ENCODE data around the gene TSHZ3. TPM values are rescaled to one million over a fixed set of nuclear protein-coding genes. Genes with fewer than 3 reads are reported as not detected.
A peak's percentile ranks its signal among the peaks of the same experiment; 100 is the strongest.

Gene TSHZ3
- total and polyA plus RNA-seq, 2 donors from 2014 or later, result 1.7 to 8.4 TPM

DNA sequence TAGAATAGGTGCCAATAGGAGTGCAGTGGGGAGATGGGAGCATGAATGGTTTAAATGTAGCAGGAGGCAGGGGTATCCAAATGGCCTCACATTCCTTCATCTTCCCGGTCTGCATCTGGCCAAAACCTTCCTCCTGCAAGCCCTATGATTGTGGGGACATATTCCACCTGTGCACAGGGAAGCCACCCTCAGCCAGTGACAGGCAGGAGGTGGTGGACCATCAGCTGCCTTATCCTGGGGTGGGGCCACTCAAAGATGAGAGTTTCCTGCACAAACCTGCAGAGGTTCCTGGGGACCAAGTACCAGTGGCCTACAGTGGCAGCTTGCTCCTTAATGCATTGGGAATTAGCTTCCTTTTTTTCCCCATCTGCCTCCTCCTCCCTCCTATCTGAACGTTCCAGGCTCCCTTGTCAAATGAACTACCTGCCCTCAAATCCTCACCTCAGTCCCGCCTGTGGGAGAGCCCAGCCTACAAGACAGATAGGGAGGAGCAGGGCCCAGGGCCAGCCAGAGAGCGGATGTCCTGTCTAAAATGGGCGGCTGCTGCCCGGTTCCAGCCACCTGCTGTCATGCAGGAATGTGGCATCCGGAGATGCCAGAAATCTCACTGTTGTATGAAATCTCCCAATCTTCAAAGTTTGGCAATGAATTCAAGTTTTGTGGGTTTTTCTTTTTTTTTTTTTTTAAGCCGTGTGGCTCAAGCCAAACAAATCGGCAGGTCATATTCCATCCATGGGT, 85.0 kb downstream of the TSHZ3 start:
- H3K36me3 ChIP-seq (ENCODE audit: control insufficient read depth in 2 of 3, insufficient read depth in 3 of 3, low read length in 3 of 3), result no peaks in the 10 kb centered on the region
- TF ChIP-seq, protein P1, sequence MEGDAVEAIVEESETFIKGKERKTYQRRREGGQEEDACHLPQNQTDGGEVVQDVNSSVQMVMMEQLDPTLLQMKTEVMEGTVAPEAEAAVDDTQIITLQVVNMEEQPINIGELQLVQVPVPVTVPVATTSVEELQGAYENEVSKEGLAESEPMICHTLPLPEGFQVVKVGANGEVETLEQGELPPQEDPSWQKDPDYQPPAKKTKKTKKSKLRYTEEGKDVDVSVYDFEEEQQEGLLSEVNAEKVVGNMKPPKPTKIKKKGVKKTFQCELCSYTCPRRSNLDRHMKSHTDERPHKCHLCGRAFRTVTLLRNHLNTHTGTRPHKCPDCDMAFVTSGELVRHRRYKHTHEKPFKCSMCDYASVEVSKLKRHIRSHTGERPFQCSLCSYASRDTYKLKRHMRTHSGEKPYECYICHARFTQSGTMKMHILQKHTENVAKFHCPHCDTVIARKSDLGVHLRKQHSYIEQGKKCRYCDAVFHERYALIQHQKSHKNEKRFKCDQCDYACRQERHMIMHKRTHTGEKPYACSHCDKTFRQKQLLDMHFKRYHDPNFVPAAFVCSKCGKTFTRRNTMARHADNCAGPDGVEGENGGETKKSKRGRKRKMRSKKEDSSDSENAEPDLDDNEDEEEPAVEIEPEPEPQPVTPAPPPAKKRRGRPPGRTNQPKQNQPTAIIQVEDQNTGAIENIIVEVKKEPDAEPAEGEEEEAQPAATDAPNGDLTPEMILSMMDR (IDR thresholded peaks at IDR 0.05; ENCODE audit: borderline replicate concordance, extremely low read depth, insufficient read depth), result no peak
- intact Hi-C loops (cut with DNase I), result no loop called here
- H3K27ac ChIP-seq (ENCODE audit: low read depth in 2 of 2, low read length in 2 of 2), result no peak overlapping the region
- H3K27me3 ChIP-seq (ENCODE audit: control insufficient read depth, insufficient read depth, low read length), result peaks cover 2% of the 10 kb centered on the region
- DNase-seq (peak in 2 of 5 donors; percentile 17 to 64), FAIRE-seq (no peak)
- no peak overlapping the region for H3K9ac ChIP-seq (ENCODE audit: low read length in 3 of 3)
- H3K4me1 ChIP-seq (ENCODE audit: control insufficient read depth in 2 of 3, insufficient read depth in 2 of 3, low read depth in 1 of 3, low read length in 3 of 3), result no peaks in the 10 kb centered on the region
- H3K4me3 ChIP-seq (ENCODE audit: low read length in 3 of 3), result no peak overlapping the region
- H3K9me3 ChIP-seq (ENCODE audit: control insufficient read depth in 2 of 3, insufficient read depth in 1 of 3, low read length in 3 of 3), result no peaks in the 10 kb centered on the region

DNA sequence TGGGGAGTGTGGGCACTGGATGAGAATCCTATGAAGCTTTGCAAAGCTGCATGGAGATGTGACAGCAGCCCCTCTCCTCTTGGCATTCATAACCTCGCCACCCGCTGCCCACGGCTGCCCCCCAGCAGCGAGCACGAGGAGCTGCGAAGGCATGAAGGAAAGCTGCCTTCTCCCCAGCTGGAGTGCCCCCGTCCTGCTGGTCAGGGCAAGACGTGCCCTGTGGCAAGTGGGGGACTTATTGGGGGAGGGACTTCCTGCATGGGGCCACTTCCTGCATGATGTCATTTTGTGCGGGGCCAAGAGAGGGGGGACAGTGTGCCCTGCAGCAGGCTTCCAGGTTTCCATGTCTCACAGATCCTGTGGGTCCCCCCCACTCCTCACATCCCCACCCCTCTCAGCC, 85.9 kb downstream of the TSHZ3 start:
- Histone ChIP-seq H3K27ac (ENCODE audit: low read depth in 2 of 2, low read length in 2 of 2) (no peak overlapping the region), H3K9ac (ENCODE audit: low read length in 3 of 3) (no peak overlapping the region), H3K4me1 (ENCODE audit: control insufficient read depth in 2 of 3, insufficient read depth in 2 of 3, low read depth in 1 of 3, low read length in 3 of 3) (no peaks in the 10 kb centered on the region), H3K9me3 (ENCODE audit: control insufficient read depth in 2 of 3, insufficient read depth in 1 of 3, low read length in 3 of 3) (no peaks in the 10 kb centered on the region), H3K36me3 (ENCODE audit: control insufficient read depth in 2 of 3, insufficient read depth in 3 of 3, low read length in 3 of 3) (no peaks in the 10 kb centered on the region), H3K27me3 (ENCODE audit: control insufficient read depth, insufficient read depth, low read length) (peaks cover 2% of the 10 kb centered on the region), H3K4me3 (ENCODE audit: low read length in 3 of 3) (no peak overlapping the region)
- intact Hi-C loops (cut with DNase I), result no loop called here
- no peak for FAIRE-seq
- peak; percentile 33 to 65 (median 51) for DNase-seq
- TF ChIP-seq, protein P1 (IDR thresholded peaks at IDR 0.05; ENCODE audit: borderline replicate concordance, extremely low read depth, insufficient read depth), result no peak

DNA sequence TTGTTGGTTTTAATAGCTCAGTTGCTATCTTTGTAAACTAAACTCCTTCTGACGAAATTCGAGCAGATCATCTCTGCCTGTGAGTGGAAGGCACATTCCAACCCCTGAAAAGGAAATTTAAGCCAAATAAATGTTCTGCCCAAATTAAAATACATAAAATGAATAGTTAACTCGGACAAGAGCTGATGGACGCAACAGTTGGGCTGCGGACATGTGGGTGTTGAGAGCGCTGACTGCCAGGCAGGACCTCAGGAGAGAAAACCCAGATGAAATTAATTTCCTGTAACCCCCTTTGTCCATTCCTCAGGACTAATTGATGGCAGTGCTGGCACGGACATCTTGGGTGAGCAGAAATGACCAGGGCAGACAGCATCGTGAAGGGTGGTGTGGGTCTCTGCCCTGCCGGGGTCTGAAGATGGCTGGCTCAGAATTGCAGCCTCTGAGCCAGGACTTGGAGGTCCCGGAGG, 86.5 kb downstream of the TSHZ3 start:
- intact Hi-C loops (cut with DNase I), result no loop called here
- TF ChIP-seq, protein P1 (IDR thresholded peaks at IDR 0.05; ENCODE audit: borderline replicate concordance, extremely low read depth, insufficient read depth), result no peak
- Histone ChIP-seq H3K9me3 (ENCODE audit: control insufficient read depth in 2 of 3, insufficient read depth in 1 of 3, low read length in 3 of 3) (no peaks in the 10 kb centered on the region), H3K27ac (ENCODE audit: low read depth in 2 of 2, low read length in 2 of 2) (no peak overlapping the region), H3K9ac (ENCODE audit: low read length in 3 of 3) (no peak overlapping the region), H3K4me1 (ENCODE audit: control insufficient read depth in 2 of 3, insufficient read depth in 2 of 3, low read depth in 1 of 3, low read length in 3 of 3) (no peaks in the 10 kb centered on the region), H3K36me3 (ENCODE audit: control insufficient read depth in 2 of 3, insufficient read depth in 3 of 3, low read length in 3 of 3) (no peaks in the 10 kb centered on the region), H3K4me3 (ENCODE audit: low read length in 3 of 3) (no peak overlapping the region), H3K27me3 (ENCODE audit: control insufficient read depth, insufficient read depth, low read length) (peaks cover 2% of the 10 kb centered on the region)
- FAIRE-seq (no peak), DNase-seq (peak; percentile 47 to 82 (median 63))

Data from kidney (tissue), 14 donors.